Glutamatergic neuron (in vitro differentiated cells): Measurements from ENCODE around the gene PSMD8. TPM values are rescaled to one million over a fixed set of nuclear protein-coding genes. Genes with fewer than 3 reads are reported as not detected.

Experiments
- DNase-seq: peaks from one replicate; pipeline ENCODE4 v3.0.0; 2022
- H3K27ac Mint-ChIP-seq: one replicate; pipeline ENCODE4 v1.8.0; 2020; ENCODE audit warnings: mild to moderate bottlenecking, mixed read lengths, inconsistent platforms; ENCODE audit not compliant: unreplicated experiment
- H3K27me3 Mint-ChIP-seq: one replicate; pipeline ENCODE4 v1.8.0; 2020; ENCODE audit warnings: mild to moderate bottlenecking, moderate library complexity, mixed read lengths, inconsistent platforms; ENCODE audit not compliant: unreplicated experiment
- H3K36me3 Mint-ChIP-seq: one replicate; pipeline ENCODE4 v1.8.0; 2020; ENCODE audit warnings: mild to moderate bottlenecking, mixed read lengths, inconsistent platforms; ENCODE audit not compliant: unreplicated experiment
- H3K4me1 Mint-ChIP-seq: one replicate; pipeline ENCODE4 v1.8.0; 2020; ENCODE audit warnings: mild to moderate bottlenecking, low read depth, mixed read lengths, inconsistent platforms; ENCODE audit not compliant: unreplicated experiment
- H3K4me3 Mint-ChIP-seq: one replicate; pipeline ENCODE4 v1.8.0; 2020; ENCODE audit warnings: mild to moderate bottlenecking, mixed read lengths, inconsistent platforms; ENCODE audit not compliant: unreplicated experiment
- H3K9me3 Mint-ChIP-seq: one replicate; pipeline ENCODE4 v1.8.0; 2020; ENCODE audit warnings: mild to moderate bottlenecking, moderate library complexity, mixed read lengths, inconsistent platforms; ENCODE audit not compliant: unreplicated experiment
- CTCF ChIP-seq: fragments of 200-600 bp; sonication (generic); IDR thresholded peaks from one replicate; pipeline ENCODE4 v1.5.0; 2021; ENCODE audit not compliant: partially characterized antibody, unreplicated experiment
- total RNA-seq: library from RNA; stranded (reverse); fragmentation: NEBNext Ultra II Directional; extraction: Animal tissue kit (Norgen Biotek cat#: 25700); gene quantifications from one replicate; pipeline ENCODE4 v1.2.1, GENCODE V29; 2021; ENCODE audit not compliant: unreplicated experiment

Gene PSMD8
- total RNA-seq, 1 donor from 2014 or later: 156 TPM

GRCh38 chr19:38386300-38386970 lies 12.1 kb downstream of the PSMD8 start:
- Mint-ChIP-seq H3K4me1 (no peaks in the 10 kb centered on the region), H3K9me3 (peaks cover 4% of the 10 kb centered on the region), H3K4me3 (no peak overlapping the region), H3K36me3 (no peaks in the 10 kb centered on the region), H3K27ac (no peak overlapping the region), H3K27me3 (peaks cover 20% of the 10 kb centered on the region)
- TF ChIP-seq CTCF: no peak
- DNase-seq: peak; percentile 67

GRCh38 chr19:38386971-38387549 lies 12.7 kb downstream of the PSMD8 start:
- Mint-ChIP-seq H3K4me1 (no peaks in the 10 kb centered on the region), H3K36me3 (no peaks in the 10 kb centered on the region), H3K4me3 (peak overlapping the region; percentile 84), H3K27ac (no peak overlapping the region), H3K9me3 (peaks cover 4% of the 10 kb centered on the region), H3K27me3 (peaks cover 20% of the 10 kb centered on the region)
- no peak for DNase-seq
- TF ChIP-seq CTCF: no peak

- peak; percentile 91 for DNase-seq
- TF ChIP-seq CTCF: no peak
- peak within 1 kb of the TSS; percentile 81 for H3K27ac Mint-ChIP-seq
Measured at GRCh38 chr19:38387550-38388348, 13.4 kb downstream of the PSMD8 start, which contains the start of gene GGN. Gene GGN, minus strand, starts transcription at chr19:38388034. Its CDS starts 773 bp downstream, at chr19:38387261.

GRCh38 chr19:38388349-38389100 lies 14.2 kb downstream of the PSMD8 start, which contains the start of gene SPRED3:
Gene SPRED3, plus strand, starts transcription at chr19:38388697. Its CDS starts 1,606 bp downstream, at chr19:38390303.
- DNase-seq: peak; percentile 70
- Mint-ChIP-seq H3K27me3 (peaks cover 25% of the 10 kb centered on the region), H3K4me1 (no peaks in the 10 kb centered on the region), H3K27ac (peak within 1 kb of the TSS; percentile 81), H3K9me3 (peaks cover 4% of the 10 kb centered on the region), H3K36me3 (peaks cover 7% of the 10 kb centered on the region), H3K4me3 (peak within 1 kb of the TSS; percentile 96)
- TF ChIP-seq CTCF: no peak

More at GRCh38 chr19:38387550-38388348, 13.4 kb downstream of the PSMD8 start, which contains the start of gene GGN:
- H3K9me3 Mint-ChIP-seq: peaks cover 4% of the 10 kb centered on the region
- H3K27me3 Mint-ChIP-seq: peaks cover 23% of the 10 kb centered on the region
- peak within 1 kb of the TSS; percentile 96 for H3K4me3 Mint-ChIP-seq
- no peaks in the 10 kb centered on the region for H3K4me1 Mint-ChIP-seq
- peaks cover 4% of the 10 kb centered on the region for H3K36me3 Mint-ChIP-seq
